Globus pallidus (tissue), 1 donor: ENCODE results near the gene KCNH2.
A peak's percentile ranks its signal among the peaks of the same experiment; 100 is the strongest.

Source experiments
- DNase-seq: peaks from one replicate; pipeline ENCODE4 v3.0.0-alpha.2; 2015; ENCODE audit warnings: low spot score

KCNH2 gene

DNA sequence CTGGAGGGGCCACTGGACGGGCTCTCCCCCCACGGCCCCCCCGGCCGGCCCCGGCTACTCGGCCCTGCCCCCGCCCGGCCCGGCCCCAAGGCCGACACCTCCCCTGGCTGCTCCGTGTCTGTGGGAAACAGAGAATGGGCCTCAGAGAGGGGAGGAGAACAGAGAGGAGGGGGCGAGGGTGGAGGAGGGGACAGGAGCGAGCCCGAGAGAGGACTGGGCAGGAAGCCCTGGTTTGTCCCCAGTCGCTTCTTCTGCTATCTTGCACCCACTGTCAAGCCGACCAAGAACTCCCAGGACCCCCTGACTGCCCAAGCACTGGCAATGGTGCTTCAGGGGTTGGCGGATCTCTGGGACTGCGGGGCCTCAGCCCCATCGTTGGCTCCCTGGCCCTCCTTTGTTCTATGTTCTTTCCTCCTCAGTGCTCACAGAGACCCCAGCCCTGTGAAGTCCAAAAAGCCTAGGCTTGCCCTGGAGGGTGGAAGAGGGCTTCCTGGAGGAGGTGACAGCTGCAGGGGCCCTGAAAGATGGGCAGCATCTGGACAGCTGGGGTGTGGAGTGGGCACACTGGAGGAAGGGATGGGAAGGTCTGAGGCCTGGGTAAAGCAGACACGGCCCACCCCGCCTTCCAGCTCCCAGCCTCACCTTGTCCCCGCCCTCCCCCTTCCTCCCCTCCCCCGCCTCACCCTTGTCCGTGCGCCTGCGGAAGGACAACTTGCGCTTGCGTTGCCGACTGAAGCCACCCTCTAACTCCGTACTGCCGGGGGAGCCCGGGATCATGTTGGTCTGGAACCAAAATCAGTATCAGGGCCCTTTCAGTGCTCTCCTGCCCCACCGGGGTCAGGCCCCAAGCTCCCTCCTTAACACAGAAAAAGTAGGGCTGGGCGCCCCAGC is 30.1 kb downstream of the KCNH2 start:
- no peak for DNase-seq

DNA sequence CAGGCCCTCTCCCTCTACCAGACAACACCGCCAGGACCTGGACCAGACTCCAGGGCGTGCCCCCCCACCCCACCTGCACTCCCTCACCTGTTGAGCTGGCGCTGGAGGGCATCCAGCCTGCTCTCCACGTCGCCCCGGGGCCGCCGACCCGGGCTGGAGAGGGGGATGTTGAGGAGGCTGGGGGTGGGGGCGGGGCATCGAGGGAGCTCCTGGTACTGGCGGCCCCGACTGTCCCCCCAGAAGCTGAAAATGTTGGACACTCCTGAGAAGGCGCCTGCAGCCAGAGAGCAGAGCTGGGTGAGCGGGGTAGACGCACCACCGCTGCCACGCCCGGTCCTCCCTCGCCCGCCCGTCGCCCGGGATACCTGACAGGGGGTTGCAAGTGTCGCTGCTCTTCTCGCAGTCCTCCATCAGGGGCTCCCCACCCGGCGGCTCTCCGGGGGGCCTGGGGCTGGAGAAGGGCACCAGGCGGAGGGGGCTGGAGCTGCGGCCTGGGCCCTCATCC is 30.8 kb downstream of the KCNH2 start:
- DNase-seq: no peak

DNA sequence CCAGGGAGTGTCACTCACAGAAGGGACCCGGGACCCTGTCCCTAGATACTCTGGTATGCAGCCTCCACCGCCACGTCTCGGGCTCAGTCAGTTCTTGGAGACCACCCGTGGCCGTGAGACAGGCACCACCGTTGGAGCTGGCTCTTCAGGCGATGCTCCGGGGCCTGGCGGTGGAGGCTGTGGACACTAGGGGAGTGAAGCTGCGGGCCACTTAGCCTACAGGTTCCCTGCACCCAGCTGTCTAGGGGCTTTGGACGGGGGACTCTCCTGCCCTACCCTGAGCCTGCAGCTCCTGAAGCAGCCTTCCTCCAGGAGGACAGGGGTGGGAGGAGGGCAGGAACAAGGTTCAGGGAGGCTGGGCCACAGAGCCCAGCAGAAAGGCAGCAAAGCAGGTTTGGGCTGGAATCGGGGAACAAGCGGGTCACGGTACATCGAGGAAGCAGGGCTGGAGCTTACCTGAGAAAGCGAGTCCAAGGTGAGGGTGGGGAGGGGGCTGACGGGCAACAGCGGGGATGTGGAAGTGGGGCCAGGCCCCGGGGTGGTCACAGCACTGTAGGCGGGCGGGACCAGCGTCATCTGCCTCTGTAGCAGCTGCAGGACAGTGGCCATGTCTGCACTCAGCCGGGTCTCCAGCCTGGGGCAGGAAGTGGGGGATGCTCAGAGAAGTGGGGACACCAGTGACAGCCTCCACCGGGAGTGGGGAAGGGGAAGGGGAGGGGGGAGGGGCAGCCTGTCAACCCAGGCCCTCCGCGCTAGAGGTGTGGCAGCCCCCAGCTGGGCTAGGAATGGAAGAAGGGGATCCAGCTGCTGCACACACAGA is 31.5 kb downstream of the KCNH2 start:
- no peak for DNase-seq

DNA sequence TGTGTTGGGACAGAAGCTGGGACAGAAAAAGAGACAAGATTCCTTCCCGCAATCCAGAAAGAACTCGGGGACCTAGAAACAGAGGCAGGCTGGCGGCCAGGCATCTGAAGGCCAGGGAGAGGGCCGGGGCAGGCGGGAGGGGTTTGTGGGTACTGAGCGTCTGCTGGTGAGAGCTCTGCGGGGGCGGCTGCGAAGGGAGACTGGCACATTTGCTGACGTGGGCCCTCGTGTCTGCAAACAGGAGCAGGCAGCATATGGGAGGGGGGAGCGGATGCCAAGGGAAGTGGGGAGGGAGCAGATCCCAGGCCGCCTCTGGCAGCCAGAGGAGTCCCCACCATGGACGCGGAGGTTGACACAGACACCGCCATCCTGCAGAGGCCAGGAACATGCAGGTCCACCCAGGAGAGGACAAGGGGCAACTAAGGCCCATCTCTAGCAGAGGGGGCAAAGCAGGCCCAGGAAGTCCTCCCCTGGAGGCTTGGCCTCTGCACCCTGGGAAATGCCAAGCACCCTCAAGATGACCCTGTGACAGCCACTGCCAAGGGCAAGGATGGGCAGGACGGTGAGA is 32.2 kb downstream of the KCNH2 start:
- DNase-seq: peak; percentile 48

DNA sequence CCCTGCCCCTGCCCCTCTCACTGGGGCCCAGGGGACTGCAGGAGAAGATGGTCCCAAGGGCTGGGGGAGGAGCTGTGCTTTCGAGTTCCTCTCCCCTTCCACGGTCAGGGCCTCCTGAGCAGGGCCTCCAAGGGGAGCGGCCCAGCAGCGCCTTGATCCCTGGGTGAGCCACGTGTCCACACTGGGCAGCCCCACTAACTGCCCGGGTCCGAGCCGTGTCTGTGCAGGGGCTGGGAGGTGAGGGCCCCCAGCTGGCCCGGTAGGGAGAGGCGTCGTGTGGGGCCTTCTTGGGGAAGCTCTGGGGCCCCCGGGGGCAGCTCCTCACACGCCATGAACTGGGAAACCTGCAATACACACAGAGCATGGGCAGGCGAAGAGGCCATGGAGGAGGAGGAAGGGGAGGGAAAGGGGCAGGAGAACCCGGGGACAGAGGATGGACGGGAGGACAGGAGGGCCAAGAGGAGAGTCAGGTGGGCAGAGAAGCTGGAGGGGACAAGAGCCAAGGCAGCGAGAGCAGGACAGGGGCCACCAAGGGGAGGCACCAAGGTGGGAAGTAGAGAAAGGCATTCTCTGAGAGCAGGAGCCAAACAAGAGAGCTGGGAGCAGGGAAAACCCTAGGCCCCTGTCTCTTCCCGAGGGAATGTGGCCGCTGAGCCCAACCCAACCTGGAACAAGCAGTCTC is 32.8 kb downstream of the KCNH2 start:
- no peak for DNase-seq

DNA sequence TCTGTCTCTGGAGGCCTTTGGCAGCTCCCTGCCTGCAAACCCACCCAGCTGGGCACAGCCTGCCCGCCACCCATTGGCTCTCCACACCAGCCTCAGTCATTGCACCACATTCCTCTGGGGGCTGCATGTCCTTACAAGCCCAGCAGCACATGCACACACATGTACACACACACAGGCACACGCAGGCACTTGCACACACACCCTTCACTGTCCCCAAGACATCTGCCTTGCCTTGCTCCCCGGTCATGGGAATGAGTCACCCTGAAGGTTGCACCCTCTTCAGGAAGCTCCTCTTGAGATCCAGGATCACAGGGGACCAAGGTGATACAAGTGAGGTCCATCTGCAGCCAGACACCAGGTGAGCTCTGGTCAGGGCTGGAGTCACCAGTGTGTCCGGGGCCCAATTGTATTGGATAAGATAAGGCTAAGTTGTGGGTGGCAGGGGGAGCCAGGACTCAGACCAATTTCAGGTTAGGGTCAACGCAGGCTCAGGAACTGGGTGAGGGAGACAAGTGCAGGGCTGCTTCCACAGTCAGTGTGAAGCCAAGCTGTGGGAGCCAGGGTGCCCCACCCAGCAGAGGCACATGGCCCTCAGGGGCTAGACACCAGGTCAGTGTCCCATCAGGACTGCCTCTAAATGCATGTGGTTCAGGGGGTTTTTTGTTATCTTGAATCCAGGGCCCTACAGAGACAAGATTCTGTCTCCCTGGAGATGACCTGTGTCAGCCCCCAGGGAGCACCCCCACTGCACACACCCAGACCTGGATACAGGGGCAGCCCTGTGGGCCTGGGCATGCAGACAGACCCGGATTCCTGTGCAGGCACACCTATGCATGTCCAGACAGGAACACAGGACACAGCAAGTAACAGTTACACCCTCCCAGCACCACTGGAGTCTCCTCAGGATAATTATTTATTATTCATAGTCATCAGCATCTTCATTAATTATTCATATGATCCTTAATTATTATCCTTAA is 33.8 kb downstream of the KCNH2 start:
- DNase-seq: no peak

DNA sequence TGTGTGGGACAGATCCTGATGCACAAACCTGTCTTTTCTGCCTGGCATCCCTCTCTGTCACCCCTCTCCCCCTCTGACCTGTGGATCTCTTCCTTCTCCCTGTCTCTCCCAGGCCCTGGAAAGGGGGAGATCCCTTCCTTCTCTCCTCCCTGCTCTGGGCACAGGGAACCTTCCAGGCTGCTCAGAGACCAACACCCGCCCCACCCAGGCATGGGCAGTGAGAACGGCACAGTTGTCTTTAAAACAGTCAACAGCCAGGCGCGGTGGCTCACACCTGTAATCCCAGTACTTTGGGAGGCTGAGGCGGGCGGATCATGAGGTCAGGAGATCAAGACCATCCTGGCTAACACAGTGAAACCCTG is 34.7 kb downstream of the KCNH2 start:
- no peak for DNase-seq

DNA sequence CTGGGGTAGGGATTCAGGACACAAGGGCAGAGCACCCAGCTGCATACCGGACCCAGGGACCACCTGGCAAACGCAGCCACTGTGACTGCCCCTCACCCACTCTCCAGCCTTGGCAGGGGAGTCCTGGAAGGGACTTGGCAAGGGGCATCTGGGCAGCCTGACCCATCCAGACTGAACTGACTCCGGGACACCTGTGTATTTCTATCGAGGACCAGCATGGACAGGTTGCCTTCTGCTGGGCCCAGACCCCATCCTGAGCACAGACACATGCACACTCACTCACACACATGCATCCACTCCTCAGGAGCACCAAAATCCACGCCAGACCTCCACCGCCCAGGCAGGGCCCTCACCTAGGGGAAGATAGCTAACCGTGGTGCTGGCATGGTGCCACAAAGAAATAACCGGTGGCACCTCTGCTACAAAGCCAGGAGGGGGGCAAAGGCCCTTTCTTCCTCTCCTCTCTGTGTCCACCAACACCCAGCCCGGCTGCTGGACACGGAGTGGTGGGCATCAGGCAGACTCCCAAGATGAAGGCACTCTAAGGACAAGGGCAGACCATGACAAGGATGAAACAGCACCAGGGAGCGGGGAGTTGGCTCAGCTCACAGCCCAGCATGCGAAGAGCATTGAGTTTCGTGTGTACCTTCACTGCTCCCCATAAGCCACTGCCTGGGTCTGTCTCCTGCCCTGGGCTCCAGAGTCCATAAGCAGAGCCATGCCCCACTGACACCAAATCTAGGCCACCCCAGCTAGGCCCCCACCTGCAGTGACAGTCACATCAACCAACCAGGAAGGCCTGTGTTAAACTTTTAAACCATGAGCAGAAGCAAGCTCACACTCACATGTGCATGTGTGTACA is 35.3 kb downstream of the KCNH2 start:
- no peak for DNase-seq

DNA sequence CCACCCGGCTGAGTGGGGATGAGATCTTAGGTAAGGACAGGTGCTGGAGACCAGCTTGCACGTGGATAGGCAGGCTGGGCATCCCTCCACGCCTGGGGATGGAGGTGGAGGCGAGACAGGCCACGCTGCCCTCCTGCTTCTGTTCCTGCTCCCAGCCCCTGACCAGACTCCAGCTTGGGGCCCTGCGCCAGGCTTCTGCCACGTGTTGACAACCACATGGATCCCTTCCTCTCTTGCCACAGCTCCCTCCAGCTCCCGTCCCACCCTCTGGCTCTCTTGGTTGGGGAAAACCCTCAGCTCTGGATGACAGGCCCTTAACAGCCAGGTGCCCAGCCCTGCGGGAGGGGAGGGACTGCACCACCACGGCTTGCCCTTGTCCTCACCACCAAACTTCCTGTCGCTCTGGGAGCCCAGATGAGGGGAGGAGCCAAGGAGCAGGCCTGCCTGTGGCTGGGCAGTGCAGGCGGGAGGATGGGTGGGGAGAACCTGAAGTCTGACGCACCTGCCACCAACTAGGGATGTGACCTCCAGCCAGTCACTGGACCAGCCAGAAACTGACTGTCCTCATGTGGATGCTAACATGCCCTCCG is 36.0 kb downstream of the KCNH2 start:
- DNase-seq: no peak

DNA sequence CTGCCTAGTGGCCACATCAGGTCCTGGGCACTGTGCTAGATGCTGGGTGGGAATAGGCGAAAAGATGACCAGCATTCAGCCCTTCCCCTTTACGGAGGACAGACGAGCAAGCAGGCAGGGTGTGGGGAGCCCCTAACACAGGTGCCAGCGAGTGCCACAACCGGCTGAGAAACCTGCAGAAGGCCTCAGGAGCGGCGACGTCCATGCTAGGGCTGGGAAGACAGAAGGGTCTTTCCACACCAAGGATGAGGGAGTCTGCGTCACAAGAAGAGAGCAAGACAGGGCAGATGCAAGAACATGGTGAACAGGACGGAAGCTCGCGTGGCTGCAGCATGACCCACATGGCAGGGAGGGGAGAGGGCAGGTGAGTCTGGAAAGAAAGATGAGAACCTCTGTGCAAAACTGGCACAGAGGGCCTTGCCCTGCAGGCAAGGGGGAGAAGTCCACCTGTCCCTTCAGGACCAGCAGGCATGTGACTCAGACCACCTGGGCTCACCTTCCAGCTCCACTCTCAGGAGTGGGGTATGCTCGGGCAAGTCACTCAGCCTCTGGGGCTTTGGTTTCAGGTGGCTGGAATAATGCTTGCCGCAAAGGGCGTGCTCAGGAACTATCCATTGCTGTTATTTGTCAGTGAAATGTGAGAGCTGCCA is 36.6 kb downstream of the KCNH2 start:
- no peak for DNase-seq

DNA sequence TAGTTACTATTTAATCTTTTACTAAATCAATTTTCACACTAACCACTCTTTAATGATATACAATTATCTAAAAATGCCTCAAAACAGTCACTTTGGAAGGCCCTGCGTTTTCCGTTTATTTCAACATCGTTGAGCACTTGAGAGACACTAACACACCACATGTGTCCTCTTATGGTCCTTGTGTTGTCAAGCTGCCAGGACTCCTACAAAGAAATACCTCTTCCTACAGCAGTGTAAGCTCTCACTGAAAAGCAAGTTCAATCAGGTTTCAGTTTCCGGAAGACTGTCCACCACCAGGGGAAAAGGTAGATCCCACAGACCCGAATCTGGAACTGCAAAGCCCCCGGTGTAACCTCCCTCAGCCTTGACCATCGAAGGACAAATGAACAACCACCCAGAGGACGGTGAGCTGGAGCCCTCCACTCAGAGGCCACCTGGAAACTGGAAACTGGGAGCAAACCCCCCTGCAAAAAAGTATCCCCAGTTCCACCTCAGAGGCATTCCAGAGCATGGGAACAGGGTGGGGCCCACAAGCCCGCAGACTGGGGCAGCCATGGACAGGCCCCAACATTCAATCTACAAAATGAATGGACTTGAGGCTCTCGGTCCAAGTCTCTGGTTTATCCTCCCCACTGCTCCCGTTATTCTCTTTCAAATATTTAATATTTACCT is 37.6 kb downstream of the KCNH2 start:
- no peak for DNase-seq

DNA sequence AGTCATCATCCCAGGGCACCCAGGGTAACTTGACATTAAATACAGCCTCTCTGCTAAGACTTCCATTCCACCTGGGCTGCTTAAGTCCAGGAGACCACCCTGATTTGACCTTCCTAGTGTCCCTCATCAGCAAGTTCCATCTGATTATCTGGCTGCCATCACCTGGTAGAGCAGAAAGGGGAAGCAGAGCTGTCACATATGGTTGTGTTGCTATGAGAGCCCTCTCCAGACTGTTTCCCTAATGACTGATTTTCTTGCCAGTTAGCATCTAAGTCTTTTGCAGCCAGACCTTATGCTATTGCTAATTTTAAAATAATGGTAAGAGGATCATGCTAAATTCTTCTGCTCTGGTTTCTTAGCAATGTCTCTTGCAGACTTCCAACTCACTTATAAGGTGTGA is 38.7 kb downstream of the KCNH2 start:
- DNase-seq: no peak

DNA sequence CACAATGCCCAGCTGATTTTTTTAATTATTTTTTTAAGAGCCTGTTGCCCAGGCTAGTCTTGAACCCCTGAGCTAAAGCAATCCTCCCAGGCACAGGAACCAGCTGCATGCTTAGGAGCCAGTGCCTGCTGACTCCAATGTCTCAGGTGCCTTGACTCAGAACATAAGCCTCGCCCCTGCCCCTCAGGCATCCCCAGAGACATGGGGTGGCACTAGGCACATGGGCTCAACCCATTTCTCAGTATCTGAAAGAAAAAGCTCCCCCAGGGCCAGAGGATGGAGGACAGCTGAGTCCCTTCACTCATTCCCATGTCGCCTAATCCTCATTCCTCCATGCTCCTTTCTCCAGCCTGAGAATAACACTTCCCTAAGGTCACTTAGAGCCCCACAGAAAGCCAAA is 39.1 kb downstream of the KCNH2 start:
- DNase-seq: no peak

DNA sequence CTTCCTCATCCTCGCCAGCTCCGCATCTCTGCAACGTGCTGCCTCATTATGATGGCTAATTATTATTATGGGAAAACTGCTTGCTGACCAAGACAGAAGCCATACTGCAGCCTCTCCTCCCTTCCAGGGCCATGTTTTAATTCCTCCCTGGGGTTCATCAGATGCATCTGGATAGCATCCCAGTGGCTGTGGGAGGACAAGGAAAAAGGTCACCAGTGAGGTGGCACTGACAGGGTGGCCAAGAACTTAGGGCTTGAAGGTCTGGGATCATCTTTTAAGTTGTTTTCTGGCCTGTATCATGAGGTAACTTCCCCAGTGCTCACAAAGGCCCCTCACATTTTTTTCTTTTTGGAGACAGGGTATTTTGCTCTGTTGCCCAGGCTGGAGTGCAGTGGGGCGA is 39.6 kb downstream of the KCNH2 start:
- no peak for DNase-seq

DNA sequence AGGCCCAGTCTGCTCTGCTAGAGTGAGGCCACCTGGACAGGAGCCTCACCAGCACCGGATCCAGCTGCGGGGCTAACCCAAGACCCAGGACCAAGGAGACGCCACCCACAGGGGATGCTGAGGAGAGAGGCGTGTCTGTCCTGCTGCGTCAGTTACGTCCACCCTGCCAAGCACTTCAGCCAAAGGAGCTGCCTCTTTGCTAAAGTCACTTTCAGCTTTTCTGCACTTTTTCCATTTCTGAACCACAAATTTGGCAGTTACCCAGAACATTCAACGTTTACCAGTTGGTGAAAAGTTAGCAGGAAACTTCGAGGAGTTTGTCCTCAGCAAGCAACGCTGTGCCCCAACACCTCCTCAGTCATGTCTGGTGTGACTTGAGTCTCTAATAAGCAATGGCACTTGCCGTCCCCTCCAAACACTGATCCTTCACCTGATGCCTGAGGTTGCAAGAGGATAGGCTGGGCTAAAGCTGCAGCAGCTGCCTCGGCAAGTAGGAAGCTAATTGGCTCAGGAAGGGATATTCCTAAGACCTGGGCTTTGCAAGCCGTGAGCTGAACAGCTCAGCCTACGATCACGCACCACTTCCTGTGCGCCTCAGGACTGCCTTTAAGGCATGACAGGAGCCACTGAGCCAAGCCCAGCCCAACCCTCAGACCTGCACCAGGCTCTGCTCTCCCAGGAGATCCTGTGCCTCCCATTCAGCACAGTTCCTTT is 40.1 kb downstream of the KCNH2 start:
- DNase-seq: no peak

DNA sequence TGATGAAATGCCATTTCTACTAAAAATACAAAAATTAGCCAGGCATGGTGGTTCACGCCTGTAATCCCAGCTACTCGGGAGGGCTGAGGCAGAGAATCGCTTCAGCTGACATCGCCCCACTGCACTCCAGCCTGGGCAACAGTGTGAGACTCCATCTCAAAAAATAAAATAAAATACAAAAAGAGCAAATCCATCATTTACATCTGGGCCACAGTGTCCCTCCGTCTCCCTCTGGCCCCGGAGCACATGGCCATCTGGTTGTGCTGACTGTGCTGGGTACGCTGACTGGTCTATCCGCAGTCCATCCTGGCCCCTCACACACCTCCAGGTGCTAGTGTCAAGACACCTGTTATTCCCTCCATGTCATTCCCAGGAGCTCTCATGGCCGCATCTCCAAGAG is 42.1 kb downstream of the KCNH2 start:
- DNase-seq: no peak

DNA sequence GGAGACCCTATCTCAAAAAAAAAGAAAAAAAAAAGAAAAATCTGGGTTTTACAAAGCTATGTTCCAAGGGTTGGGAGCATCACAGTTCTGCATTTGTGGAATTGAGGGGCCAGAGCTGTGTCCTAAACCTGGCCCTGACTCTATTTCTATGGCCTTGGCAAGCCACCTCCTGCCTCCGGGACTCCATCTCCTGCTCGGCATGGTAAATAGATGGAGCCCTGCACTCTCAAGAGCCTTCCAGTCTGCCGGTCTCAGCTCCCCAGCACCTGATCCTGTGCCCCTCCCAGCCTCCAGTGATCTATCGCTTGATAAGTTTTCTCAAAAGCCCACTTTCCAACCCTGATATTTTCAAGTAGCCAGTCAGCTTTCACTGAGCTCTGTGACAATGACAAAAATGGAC is 43.0 kb downstream of the KCNH2 start:
- no peak for DNase-seq
